CD4-positive, alpha-beta T cell treated with Interleukin-10 for 1 hour (primary cell): ENCODE results near the gene CTBP1.

Source experiments
- DNase-seq: peaks from one replicate; pipeline ENCODE4 v3.0.0-alpha.2; 2020

Gene CTBP1

GRCh38 chr4:1222036-1222789, 26.7 kb downstream of the CTBP1 start:
- no peak for DNase-seq

- no peak for DNase-seq
These were observed 27.6 kb downstream of the CTBP1 start for GRCh38 chr4:1221155-1221870.

- DNase-seq = no peak
These were observed 28.4 kb downstream of the CTBP1 start for GRCh38 chr4:1220566-1220965.

DNA sequence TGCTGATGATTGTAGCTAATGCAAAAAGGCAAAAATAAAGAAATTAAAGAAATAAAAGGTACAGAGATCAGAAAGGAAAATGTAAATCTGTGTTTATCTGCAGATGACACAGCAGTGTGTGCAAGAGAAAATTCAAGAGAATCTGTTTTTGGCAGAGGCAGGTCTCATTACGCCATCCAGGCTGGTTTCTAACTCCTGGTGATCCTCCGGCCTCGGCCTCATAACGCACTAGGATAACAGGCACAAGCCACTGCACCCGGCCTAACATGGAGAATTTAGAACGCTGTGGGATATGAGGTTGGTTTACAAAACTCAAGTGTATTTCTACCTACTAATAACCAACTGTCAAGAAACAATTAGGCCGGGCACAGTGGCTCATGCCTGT, 29.4 kb downstream of the CTBP1 start:
- DNase-seq = no peak

GRCh38 chr4:1218634-1219565, 30.0 kb downstream of the CTBP1 start:
- DNase-seq = no peak

DNA sequence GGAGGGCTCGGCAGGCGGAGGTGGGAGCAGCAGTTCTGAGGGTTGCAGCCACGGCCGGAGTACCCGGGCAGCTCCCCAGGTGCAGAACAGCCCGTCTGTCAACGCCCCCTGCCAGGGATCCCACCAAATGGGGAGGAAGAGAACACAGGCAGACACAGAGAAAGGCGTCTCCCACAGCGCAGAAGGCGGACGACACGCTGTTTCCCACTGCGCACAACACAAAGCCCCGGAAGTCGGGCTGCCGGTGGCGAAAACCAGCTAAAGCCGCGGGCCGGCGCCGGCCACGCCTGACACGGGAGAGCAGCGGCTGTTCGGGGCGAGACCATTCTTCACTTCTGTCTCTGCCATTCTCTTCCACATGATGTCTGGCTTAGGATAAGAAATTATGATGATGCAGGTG, 31.6 kb downstream of the CTBP1 start:
- DNase-seq = no peak

- peak; percentile 69 for DNase-seq
These were observed 32.0 kb downstream of the CTBP1 start for GRCh38 chr4:1216869-1217294.

DNA sequence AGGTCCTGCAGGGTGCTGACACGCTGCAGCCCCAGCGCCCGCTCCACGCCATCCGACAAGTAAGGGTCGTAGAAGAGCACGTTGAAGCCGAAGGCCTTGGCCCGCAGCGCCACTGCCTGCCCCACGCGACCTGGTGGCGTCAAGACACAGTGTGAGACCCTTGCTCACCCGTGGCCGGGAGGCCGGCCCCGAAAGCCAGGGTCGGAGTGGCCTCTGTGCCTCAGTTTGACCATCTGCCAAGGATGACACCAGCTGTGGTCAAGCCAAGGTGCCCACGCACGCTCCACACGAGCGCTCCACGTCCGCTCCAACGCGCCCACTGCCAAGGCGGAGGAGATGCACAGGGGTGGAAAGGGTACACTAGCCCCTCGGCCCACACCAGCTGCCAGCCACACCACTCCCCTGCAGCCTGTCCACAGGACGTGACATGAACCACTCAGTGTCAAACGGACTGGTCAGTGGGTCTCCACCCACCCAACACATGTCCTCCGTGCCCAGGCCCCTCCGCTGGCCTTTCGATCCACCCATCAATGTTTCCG, 32.8 kb downstream of the CTBP1 start:
- DNase-seq = no peak

DNA sequence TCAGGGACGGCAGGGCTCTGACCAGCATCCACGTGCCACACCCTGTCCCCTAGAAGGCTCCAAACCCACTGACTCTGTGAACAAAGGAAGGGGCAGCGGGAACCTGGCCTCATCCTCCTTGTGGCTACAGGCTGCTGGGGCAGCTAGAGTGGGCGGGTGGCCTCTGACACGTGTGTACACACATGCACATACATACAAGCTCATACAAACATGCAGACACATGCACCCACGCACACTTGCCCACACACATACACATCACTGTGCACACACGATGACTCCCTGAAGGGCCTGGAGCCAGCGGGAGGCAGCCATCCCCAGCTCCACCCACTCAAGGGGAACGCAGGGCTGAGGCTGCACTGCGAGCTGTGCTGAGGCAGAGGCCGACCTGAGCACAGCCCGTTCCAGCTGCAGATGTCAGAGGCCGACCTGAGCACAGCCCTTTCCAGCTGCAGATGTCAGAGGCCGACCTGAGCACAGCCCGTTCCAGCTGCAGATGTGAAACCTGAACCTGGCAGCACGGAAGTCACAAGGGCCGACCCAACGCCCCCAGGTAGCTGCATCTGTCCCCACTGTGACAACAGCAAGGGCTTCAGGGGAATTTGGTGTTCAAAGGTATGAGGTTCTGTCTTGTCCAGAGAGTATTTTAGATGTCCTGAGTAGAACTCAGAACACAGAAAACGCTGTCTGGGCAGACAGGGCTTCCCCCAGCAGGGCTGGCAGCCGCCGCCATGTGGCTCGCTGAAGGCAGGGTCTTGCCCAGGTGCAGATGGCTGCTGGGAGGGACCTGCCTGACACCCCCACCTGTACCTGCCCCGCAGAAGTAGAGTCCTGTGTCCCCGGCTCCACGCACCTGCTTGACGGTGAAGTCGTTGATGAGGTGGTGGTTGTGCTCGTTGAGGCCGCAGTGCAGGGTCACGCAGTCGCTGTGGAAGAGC, 33.5 kb downstream of the CTBP1 start:
- DNase-seq = no peak

GRCh38 chr4:1214101-1215095, 34.5 kb downstream of the CTBP1 start:
- no peak for DNase-seq

- no peak for DNase-seq
These were observed 35.5 kb downstream of the CTBP1 start for GRCh38 chr4:1213336-1213995.

DNA sequence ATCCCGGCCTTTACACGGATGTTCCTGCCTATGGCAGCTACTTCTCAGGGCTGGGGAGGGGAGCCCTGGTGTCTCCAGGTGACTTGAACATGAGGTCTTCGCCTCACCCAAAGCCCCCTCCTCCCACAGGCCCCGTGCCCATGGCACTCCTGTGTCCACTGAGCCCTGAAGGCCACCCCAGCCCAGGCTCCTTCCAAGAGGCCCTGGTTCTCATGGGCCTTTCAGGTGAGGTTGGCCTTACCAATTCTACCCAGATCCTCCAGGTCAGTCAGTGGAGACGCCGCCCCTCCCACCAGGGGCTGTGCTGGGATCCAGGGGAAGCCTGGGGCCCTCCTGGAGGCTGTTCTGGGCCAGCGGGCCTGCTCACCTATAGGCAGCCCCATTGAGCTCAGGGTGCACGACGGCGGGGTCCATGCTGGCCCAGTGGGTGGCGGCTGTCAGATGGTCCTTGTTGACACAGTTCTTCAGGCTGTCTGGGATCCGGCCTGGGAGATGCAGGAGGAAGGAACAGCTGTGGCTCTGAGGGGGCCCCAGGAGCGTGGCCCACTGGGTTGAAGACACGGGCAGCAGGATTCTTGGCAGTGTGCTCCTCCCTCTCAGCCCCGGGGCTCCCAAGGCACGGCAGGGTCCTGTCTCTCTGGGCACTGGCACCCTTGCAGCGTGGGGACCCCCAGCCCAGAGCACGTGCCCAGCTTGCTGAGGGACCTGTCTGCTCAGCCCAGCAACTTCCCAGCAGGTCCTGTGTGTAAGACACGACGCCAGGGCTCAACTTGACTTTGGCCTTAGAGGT, 36.2 kb downstream of the CTBP1 start:
- DNase-seq = no peak

DNA sequence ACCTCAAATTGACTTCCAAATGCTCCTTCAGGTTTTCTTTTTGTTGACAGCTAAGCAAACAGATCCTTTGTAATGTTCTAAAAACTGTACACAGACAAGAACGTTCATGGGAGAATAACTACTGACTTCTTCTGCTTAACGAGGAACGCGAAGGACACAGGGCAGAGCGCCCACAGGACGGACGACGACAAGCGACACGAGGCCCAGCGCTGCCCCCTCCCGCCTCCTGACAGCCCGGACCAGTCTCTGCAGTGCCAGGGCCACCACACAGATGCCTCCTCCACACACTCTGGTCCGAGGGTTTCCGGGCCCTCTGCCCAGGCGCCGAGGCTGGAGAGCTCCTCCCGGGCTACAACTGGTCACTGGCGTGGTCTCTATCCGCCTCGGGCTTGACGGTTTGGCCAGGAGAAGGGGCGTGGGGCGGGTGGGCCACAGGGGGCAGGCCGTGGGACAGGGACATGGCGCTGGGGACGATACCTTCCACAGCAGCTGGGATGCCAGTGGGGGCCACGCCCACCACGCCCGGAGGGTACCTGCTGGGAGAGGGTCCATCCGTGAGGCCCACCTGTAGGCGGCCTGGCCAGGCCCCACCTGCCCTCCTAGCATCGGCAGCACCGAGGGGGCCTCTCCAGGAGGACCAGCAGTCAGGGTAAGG, 36.9 kb downstream of the CTBP1 start:
- DNase-seq = no peak

GRCh38 chr4:1211371-1211770, 37.6 kb downstream of the CTBP1 start:
- DNase-seq = no peak

DNA sequence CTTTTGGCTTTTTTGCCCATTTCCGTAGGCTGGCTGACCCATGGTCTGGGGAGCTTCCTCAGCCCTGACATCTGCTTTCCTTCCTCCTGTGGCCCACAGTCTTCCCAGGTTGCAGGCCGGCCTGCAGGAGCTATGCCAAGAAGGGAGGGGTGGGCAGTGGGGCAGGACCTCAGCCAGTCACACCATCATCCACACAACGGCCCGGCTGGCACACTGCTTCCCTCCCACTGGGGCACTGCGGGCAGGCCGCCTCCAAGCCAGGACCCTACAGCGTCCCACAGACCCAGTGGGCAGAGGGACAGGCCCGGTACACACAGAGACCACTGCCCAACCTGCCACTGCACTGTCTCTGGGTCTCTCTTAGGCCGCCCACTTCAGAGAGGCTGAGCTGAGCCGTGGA, 38.0 kb downstream of the CTBP1 start:
- DNase-seq = no peak

GRCh38 chr4:1210241-1210841, 38.6 kb downstream of the CTBP1 start:
- DNase-seq = no peak

DNA sequence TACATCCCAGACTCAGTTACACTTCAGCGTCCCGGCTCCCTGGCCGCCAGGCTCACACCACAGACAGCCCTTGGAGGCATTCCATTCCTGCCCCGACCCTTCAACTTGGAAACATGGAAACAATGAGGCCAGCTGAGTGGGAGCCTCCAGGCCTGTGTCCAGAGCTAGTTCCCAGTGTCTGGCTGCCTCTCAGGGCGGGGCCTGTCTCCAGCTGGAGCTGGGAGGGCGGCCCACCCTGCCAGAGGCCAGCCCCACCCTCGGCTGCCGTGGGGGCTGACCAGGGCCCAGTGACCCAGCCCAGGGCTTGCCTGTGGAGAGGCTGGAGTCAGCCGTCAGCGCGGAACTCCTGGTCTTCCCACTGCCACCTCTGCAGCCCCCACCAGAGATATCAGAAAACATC, 39.1 kb downstream of the CTBP1 start:
- DNase-seq = no peak

DNA sequence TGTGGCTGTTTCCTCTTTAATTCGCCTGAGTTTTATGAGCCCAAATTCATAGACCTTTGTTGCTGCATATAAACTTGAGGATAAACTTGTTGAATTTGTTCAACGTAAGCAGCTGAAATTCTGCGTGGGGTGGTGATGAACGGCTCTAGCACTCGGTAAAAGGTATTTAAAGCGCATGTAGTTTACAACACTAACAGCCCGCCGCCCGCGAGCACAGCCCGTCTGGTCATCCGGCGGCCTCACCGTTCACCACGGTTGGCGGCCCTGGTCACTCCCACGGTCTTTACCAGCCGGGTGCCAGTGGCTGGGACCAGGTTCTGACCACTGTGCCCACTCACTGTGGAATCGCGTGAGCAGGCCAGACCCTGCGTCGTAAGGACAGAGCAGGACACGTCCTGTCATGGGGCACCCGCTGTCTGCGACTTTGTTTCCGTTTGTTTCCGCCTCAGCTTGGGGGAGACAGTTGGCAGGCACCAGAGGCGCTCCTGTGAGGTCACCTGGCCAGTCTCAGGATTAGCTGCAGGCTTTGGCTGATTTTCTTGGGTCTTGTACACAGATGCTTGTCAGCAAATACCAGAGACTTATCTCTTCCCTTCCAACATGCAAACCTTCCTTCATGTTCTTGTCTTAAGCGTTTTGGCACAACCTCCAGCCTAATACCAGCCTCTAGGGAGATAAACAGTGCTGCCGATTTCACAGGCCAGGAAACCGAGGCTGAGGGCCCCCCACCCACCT, 39.8 kb downstream of the CTBP1 start:
- no peak for DNase-seq
